Measurements from ENCODE around the gene GIMAP1. TPM values are rescaled to one million over a fixed set of nuclear protein-coding genes. Genes with fewer than 3 reads are reported as not detected.
A peak's percentile ranks its signal among the peaks of the same experiment; 100 is the strongest.

GIMAP1 gene
- total RNA-seq, 6 donors from 2014 or later: 8.4 to 13.5 (median 12.1) TPM

- no peak for TF ChIP-seq EP300 (IDR thresholded peaks at IDR 0.05)
- TF ChIP-seq POLR2AphosphoS5 (IDR thresholded peaks at IDR 0.05): no peak
- no peak for TF ChIP-seq CTCF (IDR thresholded peaks at IDR 0.05)
- TF ChIP-seq POLR2A (IDR thresholded peaks at IDR 0.05): no peak
- 49 to 71% methylated on average over 5 to 12 of the region's 12 CpGs for WGBS, 2 donors
- Histone ChIP-seq H3K27ac (peak overlapping the region in 3 of 4 donors; percentile 29 to 53 (median 36)), H3K4me3 (peak overlapping the region in 1 of 4 donors; percentile 5), H3K9me3 (peaks cover 0 to 4% (median 0%) of the 10 kb centered on the region in 4 donors), H3K27me3 (no peaks in the 10 kb centered on the region), H3K36me3 (peaks cover 0 to 37% (median 13%) of the 10 kb centered on the region in 4 donors), H3K4me1 (peaks cover 17 to 28% (median 23%) of the 10 kb centered on the region in 4 donors)
- peak in 1 of 2 donors; percentile 47 for DNase-seq
- no peak for ATAC-seq (ENCODE audit: low FRiP score in 2 of 2)
Observed at GRCh38 chr7:150722431-150722931, 6.1 kb downstream of the GIMAP1 start.

- peaks cover 0 to 12% (median 4%) of the 10 kb centered on the region in 4 donors for H3K9me3 ChIP-seq
- DNase-seq (no peak), ATAC-seq (ENCODE audit: low FRiP score in 2 of 2) (no peak)
- peaks cover 0 to 37% (median 13%) of the 10 kb centered on the region in 4 donors for H3K36me3 ChIP-seq
- no peak for TF ChIP-seq EP300 (IDR thresholded peaks at IDR 0.05)
- no peak for TF ChIP-seq POLR2AphosphoS5 (IDR thresholded peaks at IDR 0.05)
- TF ChIP-seq CTCF (IDR thresholded peaks at IDR 0.05): no peak
- no peak for TF ChIP-seq POLR2A (IDR thresholded peaks at IDR 0.05)
- H3K4me3 ChIP-seq: no peak overlapping the region
- no peaks in the 10 kb centered on the region for H3K27me3 ChIP-seq
- H3K27ac ChIP-seq: no peak overlapping the region
- peaks cover 17 to 28% (median 23%) of the 10 kb centered on the region in 4 donors for H3K4me1 ChIP-seq
- WGBS, 2 donors: 45 to 77% methylated on average over 1 of the region's 1 CpG
Observed at GRCh38 chr7:150723467-150723866, 7.1 kb downstream of the GIMAP1 start.

GRCh38 chr7:150727381-150727780 lies 11.0 kb downstream of the GIMAP1 start:
- no peak overlapping the region for H3K4me3 ChIP-seq
- TF ChIP-seq POLR2AphosphoS5 (IDR thresholded peaks at IDR 0.05): no peak
- no peak for TF ChIP-seq EP300 (IDR thresholded peaks at IDR 0.05)
- TF ChIP-seq CTCF (IDR thresholded peaks at IDR 0.05): no peak
- TF ChIP-seq POLR2A (IDR thresholded peaks at IDR 0.05): no peak
- H3K4me1 ChIP-seq: peaks cover 2 to 6% (median 4%) of the 10 kb centered on the region in 4 donors
- H3K36me3 ChIP-seq: peaks cover 0 to 12% (median 1%) of the 10 kb centered on the region in 4 donors
- 74 to 84% methylated on average over 3 of the region's 3 CpGs for WGBS, 2 donors
- no peak overlapping the region for H3K27ac ChIP-seq
- H3K9me3 ChIP-seq: peaks cover 0 to 12% (median 8%) of the 10 kb centered on the region in 4 donors
- no peak for ATAC-seq (ENCODE audit: low FRiP score in 2 of 2)
- no peaks in the 10 kb centered on the region for H3K27me3 ChIP-seq
- DNase-seq: no peak

- Histone ChIP-seq H3K9me3 (peaks cover 0 to 12% (median 8%) of the 10 kb centered on the region in 4 donors), H3K36me3 (peaks cover 0 to 7% (median 1%) of the 10 kb centered on the region in 4 donors), H3K27me3 (no peaks in the 10 kb centered on the region), H3K4me3 (no peak overlapping the region), H3K4me1 (no peaks in the 10 kb centered on the region), H3K27ac (no peak overlapping the region)
- TF ChIP-seq POLR2AphosphoS5 (IDR thresholded peaks at IDR 0.05) (no peak), POLR2A (IDR thresholded peaks at IDR 0.05) (no peak), EP300 (IDR thresholded peaks at IDR 0.05) (no peak)
- DNase-seq: no peak
- no peak for ATAC-seq (ENCODE audit: low FRiP score in 2 of 2)
Observed at GRCh38 chr7:150728011-150728410, 11.6 kb downstream of the GIMAP1 start.

GRCh38 chr7:150728609-150729008 lies 12.2 kb downstream of the GIMAP1 start:
- H3K9me3 ChIP-seq: peaks cover 0 to 12% (median 8%) of the 10 kb centered on the region in 4 donors

More at GRCh38 chr7:150728609-150729008, 12.2 kb downstream of the GIMAP1 start:
- TF ChIP-seq POLR2A (IDR thresholded peaks at IDR 0.05): no peak
- no peak for TF ChIP-seq POLR2AphosphoS5 (IDR thresholded peaks at IDR 0.05)
- TF ChIP-seq EP300 (IDR thresholded peaks at IDR 0.05): no peak
- TF ChIP-seq CTCF (IDR thresholded peaks at IDR 0.05): no peak
- DNase-seq: no peak
- Histone ChIP-seq H3K27me3 (no peaks in the 10 kb centered on the region), H3K4me1 (no peaks in the 10 kb centered on the region), H3K36me3 (peaks cover 0 to 7% (median 1%) of the 10 kb centered on the region in 4 donors), H3K27ac (no peak overlapping the region), H3K4me3 (no peak overlapping the region)
- ATAC-seq (ENCODE audit: low FRiP score in 2 of 2): no peak

All from upper lobe of left lung (tissue), 6 donors.